Stimulated activated CD4-positive, alpha-beta T cell treated with anti-CD3 and anti-CD28 coated beads, Interleukin-12 subunit alpha, Interleukin-12 subunit beta, amount 100 ng/mL, for 48 hours (primary cell): ENCODE data around the gene TADA2A.
"Not testable (repeated sequence)": the region's sequence is repeated elsewhere in the genome, so short reads cannot be mapped to it uniquely, and the experiment has no call there.

Source experiments
- DNase-seq, 3 donors: peaks; one replicate each; pipeline ENCODE4 v3.0.0-alpha.2; 2020; ENCODE audit warnings: low read depth in 2 of 3, low spot score in 1 of 3

Gene TADA2A

DNA sequence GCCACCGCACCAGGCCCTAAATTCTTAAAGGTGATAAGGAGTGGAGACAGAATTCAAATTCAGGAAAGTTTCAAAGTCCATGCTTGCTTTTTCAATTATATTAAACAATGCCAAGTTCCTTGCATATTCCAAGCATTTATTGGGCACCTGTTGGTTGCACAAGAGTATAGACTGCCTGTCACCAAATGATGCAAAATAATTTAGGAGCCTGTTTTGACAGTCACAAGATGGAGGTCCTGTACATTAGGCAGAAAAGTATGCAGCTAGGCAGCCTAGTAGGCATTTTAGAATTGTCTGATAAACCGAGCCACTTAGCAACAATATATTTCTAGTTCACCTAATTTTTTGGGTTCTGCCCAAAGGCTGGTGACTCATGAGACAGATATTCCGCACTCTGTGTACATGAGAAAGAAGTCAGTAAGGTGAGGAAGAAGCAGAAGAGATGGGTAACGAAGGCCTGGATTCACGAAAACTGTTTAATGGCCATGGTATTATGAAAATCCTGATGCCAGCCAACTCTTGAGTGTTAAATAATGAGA is 7.4 kb upstream of the TADA2A start:
- DNase-seq = no peak

DNA sequence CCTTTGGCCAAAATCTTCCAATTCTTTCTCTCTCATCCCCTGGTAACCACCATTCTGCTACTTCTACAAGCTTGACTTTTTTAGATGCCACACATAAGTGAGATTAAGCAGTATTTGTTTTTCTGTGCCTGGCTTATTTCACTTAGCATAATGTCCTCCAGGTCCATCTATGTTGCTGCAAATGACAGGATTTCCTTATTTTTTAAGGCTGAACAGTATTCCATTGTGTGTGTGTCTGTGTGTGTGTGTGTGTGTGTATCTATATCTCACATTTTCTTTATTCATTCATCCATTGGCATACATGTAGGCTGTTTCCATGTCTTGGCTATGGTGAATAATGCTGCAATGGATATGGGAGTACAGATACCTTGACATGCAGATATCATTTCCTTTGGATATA is 6.2 kb upstream of the TADA2A start:
- DNase-seq = no peak

DNA sequence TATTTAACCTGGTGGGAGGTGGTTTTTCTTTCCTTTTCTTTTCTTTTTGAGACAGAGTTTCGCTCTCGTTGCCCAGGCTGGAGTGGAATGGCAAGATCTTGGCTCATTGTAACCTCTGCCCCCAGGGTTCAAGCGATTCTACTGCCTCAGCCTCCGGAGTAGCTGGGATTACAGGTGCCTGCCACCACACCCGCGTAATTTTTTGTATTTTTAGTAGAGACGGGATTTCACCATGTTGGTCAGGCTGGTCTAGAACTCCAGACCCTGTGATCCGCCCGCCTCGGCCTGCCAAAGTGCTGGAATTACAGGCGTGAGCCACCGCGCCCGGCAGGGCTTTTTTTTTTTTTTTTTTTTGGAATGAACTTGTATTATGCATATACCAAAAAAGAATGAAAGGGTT is 1.2 kb upstream of the TADA2A start:
- not testable (repeated sequence) for DNase-seq

DNA sequence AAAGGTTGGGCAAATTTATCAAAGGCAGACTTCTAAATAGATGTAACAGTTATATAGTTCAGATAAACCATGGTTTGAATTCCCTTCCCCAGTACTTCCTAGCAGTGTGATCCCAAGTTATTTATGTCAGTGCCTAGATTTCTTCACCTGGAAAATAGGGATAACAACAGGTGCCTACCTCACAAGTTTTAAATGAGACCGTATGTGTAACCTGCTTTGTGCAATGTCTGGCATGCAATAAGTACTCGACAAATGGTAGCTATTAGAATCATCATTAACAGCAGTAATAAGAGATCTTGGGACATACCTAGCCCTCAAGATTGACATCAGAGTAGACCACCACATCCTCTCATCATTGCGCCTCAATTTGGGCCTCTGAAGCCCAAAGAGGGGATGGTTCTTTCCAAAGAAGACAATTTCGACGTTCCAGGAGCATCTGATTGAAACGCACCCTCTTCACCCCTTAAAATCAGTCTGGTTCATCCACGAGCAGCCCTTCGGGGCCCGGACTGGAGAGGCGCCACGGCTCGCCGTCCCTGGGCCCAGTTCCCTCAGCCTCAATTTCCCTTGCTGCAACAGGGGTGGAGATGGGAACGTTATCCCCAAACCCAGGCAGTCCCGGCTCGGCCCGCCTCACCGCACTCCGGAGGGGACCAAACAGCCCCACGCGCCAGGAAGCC is 591 bp upstream of the TADA2A start:
- DNase-seq = no peak

DNA sequence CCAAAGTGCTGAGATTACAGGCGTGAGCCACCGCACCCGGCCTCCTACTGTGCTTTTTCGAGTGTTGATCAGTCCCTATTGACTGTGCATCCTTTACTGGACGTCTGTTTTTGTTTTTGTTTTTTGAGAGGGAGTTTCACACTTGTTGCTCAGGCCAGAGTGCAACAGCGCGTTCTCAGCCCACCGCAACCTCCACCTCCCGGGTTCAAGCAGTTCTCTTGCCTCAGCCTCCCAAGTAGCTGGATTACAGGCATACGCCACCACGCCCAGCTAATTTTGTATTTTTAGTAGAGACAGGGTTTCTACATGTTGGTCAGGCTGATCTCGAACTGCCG is 1.4 kb downstream of the TADA2A start:
- DNase-seq = not testable (repeated sequence)

DNA sequence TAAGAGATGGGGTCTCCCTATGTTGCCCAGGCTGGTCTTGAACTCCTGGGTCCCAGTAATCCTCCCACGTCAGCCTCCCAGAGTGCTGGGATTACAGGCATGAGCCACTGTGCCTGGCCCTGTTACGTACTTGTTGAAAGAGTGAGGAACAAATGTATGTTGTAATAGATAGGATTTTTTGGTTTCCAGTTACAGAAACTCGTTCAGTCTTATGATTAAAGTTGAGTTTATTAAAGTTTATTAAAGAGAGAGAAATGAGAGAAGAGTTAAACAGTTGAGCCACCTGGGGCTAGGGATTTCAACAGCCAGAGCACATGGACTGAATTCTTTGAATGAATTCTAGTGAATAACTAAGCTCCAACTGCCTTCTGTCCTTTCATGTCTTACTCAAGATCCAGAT is 3.7 kb downstream of the TADA2A start:
- DNase-seq = no peak

DNA sequence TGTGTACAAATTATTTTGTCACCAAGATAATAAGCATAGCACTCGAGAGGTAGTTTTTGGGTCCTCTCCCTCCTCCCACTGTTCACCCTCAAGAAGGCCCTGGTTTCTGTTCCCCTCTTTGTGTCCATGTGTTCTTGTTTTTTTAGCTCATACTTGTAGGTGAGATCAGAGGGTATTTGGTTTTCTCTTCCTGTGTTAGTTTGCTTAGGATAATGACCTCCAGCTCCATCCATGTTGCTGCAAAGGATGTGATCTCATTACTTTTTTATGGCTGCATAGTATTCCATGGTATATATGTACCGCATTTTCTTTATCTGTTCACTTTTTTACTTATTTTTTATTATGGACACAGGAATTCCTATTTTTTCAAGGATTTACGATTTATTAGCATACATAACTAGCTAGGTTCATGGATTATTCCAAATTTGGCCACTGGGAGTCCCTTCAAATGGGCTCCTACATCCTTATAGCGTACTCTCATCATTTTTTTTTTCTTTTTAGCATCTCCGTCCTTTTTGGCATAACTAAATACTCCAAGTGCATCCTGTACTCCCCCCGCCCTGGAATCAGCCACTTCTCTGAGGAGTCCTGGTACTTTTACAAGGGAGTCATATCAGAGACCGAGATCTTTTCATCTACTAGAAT is 7.3 kb downstream of the TADA2A start:
- no peak for DNase-seq

DNA sequence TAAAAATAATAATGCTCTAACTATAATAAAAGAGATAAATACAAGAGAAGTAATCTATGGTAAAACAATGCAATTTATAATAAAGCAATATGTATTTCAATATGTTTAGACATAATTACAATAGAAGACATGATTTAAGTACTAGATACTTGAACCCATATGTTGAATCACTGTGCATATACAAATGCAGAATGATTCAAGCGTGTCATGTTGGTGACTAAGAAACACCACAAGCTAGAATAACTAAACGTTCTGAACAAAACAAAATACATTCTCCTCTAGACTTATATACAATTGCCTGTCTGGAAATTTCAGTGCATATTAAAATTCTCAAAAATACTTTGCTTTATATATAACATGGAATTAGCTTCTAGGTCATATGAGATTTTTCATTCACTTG is 11.2 kb downstream of the TADA2A start:
- no peak for DNase-seq

DNA sequence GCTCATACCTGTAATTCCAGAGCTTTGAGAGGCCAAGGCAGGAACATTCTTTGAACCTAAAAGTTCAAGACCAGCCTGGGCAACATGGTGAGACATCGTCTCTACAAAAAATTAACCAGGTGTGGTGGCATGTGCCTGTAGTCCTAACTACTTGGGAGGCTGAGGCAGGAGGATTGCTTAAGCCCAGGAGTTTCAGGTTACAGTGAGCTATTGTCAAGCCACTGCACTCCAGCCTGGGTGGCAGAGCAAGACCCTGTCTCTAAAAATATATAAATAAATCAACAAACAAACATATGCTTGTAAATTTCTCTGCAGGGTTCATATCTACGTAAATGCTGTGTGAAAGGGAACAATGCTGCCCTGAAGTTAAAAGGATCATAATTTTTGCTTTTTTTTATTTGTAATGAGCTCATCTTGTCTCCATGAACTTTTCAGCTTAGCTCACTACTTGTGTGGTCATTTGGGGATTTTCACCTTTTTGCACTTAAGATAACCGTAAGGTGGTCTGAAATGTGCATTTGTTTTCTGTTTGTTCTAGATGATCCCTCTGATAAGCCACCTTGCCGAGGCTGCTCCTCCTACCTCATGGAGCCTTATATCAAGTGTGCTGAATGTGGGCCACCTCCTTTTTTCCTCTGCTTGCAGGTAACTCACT is 16.4 kb downstream of the TADA2A start:
- DNase-seq = no peak

DNA sequence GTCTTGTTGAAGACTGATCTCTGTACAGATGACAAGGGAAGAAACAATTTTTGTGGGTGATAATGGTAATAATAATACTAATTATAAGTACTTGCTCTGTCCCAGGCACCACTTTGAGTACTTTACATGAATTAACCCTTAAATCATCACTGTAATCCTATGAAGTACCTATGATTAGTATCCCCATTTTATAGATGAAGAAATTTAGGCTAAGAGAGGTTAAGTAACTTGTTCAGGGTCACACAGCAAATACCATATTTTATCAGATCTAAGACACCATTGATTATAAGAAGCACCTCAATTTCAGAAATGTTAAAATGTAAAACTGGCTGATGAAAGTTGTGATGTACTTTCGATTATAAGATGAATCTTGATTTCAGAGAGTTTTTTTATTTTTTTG is 18.6 kb downstream of the TADA2A start:
- DNase-seq = no peak

DNA sequence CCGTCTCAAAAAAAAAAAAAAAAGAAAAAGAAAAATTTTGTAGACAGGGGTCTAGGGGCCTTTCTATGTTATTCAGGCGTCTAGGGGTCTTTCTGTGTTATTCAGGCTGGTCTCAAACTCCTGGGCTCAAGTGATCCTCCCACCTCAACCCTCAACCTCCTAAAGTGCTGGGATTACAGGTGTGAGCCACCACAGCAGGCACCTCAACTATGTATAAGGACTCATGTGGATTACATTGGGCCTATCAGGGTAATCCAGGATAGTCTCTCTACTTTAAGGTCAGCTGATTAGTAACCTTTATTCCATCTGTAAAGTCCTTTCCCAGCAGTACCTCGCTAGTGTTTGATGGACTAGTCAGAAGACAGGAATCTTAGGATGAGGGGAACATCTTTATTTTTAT is 22.4 kb downstream of the TADA2A start:
- DNase-seq = no peak

DNA sequence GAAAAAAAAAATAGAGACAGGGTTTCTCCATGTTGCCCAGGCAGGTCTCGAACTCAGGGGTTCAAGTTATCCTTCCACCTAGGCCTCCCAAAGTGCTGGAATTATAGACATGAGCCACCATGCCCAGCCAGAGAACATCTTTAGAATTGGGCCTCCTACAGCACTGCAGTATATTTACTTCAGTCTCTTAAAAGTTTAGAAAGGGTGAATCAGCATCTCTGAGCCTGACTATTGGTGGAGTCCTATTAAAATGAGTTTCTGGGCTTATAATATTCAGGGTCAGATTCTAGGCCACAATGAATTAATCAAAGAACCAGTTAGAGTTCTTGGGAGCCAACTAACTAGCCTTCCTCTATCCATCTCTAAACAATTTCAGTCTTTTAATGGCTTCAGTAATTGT is 22.8 kb downstream of the TADA2A start:
- DNase-seq = no peak

DNA sequence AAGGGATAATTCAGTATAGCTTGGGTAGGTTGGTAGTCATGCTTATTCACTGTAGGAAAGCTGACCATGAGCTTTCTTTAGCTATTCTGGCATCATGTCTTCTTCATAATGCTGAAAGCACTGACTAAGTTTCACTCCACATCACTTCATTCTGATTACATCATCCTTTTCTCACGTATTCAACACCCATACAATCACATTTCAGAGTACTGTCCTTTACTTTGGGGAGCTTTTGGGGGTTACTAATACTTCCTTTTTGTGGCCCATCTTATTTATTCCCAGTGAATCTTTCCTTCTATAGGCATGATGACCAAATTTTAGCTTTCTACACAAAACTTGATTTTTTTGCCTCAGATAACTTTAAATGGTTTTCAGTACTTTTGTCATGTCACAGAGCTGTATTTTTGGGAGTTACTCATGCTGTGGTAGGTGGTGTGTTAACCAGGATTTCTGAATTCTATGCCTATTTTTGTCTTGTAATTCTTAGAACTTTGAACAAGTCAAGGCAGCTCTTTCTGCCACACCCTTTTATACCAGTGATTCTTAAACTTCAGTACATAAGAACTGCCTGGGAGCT is 23.5 kb downstream of the TADA2A start:
- no peak for DNase-seq

DNA sequence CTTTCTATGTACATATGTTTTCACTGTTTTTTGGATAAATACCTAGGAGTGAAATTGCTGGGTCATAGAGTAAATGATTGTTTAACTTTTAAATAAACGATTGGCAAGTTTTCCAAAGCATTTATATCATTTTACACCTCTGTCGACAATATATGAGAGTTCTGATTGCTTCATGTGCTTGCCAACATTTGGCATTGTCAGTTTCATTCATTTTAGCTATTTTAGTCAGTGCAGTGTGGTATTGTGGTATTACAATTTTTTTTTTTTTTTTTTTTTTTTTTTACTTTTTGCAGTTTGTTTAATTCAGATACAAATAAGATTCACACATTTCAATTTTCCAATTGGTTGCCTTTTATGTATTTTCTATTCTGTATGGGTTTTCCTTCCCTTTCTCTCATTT is 26.0 kb downstream of the TADA2A start:
- no peak for DNase-seq

DNA sequence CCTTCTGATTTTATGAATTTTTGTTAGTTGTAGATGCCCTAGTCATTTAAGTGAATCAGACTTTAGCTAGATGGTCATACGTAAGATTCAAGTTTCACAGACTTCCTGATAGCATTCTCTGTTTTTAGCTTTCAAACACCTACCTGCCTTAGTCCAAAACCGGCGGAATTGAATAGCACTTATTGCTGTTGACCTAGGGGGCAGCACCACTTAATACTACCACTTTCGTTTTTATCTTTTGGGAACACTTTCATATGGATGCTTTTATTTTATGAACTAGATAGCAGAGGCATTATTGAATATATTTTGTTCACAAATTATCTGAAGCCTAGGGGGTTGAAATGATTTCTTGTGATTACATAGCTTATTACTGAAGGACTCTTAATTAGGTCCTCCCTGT is 31.5 kb downstream of the TADA2A start:
- DNase-seq = no peak

DNA sequence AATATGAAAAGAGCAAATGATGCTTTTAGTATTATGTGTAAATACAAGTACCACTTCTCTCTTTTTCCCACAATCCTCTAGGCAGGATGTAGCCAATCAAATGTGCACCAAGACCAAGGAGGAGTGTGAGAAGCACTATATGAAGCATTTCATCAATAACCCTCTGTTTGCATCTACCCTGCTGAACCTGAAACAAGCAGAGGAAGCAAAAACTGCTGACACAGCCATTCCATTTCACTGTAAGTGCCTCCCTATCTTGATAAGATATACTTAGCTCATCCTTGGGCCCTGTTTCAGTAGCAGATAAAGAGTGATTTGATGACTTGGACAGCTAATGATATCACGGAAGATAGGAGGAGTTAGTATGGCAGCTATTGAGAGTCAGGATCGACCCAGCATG is 33.7 kb downstream of the TADA2A start:
- DNase-seq = no peak

DNA sequence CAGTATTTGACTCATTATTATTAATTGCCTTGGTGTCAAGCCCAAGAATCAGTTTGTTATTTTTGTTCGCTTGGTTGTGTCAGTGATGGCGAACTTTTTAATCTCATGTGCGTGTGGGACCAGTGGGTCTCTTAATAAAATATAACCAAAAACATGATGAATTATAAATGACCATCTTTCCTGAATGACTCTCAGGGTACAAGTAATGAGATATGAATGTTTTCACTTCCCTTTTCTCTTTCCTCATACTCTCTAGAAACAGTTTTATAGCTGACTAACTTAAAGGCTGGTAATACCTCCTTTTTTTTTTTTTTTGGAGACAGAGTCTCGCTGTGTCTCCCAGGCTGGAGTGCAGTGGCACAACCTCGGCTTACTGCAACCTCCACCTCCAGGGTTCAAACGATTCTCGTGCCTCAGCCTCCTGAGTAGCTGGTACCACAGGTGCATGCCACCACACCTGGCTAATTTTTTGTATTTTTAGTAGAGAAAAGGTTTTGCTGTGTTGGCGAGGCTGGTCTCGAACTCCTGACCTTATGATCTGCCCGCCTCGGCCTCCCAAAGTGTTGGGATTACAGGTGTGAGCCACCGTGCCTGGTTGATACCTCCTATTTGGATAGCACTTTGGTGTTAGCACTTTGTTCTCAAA is 34.8 kb downstream of the TADA2A start:
- DNase-seq = not testable (repeated sequence)

DNA sequence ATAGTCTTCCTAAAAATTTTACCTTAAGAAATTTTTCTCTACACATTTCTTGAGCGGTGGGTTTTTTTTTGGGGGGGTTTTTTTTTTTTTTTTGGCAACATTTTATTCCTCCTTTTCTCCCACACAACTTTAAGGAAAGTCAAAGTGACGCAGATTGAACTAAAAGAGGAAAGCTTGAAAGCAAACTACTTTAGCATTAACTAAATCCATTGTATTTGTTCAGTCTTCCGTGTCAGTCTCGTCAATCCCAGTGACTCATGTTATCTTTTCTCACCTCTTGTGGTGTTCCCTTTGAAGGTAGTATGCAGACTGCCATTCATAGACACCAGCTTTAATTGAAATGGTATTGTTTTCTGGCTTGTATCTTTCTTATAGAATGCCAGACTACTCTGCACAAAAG is 39.3 kb downstream of the TADA2A start:
- DNase-seq = no peak

DNA sequence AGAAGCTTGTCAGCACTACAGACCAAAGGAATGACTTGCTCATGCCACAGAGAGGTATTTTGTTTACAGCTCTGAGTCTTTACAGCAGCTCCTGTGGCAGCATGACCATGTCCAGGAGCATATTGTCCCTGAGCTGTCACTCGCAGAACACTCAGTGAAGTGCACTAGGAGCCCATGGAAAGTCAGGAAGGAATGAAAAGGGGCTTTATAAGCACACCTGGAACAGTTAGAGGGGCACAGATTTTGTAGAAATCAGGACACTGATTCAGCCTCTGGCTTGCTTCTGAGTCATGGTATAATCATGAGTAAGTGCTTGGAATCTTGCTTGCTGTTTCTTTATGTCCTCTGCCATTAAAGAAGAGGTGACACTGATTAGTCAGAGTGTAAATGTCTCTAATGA is 41.0 kb downstream of the TADA2A start:
- DNase-seq = no peak

DNA sequence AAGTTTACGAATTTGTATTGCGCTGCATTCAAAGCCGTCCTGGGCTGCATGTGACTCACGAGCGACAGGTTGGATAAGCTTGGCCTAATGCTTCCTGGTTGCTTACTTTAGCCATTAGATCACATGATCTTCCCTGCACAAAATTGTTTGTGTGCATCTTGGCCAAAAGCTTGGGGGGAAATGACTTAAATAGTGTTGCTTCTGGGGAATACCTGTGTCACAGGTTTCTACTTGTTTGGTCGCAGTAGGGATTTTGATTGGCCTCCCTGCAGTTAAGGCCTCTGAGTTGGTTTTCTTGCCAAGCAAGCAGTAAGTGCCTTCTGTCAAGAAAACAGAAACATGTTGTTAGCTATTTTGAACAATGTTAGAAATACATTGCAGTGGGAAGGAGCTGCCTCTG is 43.4 kb downstream of the TADA2A start:
- DNase-seq = no peak

DNA sequence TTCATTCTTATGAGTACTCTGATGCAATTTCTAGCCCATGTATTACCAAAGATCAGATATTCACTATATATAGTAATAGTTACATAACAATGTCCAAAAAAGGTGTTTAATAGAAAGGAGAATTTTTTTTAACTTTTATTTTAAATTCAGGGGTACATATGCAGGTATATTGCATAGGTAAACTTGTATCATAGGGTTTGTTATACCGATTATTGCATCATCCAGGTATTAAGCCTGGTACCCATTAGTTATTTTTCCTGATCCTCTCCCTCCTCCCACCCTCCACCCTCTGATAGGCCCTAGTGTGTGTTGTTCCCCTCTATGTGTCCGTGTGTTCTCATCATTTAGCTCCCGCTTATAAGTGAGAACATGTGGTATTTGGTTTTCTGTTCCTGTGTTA is 51.1 kb downstream of the TADA2A start:
- not testable (repeated sequence) for DNase-seq

DNA sequence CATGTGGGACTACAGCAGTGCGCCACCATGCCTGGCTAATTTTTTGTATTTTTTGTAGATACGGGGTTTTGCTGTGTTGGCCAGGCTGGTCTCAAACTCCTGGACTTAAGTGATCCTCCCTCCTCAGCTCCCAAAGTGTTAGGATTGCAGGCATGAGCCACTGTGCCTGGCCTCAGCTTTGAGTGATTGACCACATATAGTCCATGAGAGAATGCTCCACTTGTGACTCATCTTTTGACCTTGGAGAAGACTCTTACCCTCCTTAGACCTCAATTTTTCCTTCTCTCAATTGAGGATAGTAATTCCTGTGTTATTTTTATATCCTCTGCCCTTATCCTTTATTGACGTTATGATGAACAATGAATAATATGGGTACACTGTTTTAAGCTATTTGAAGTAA is 52.1 kb downstream of the TADA2A start:
- DNase-seq = no peak
